ENCODE data around the gene KCNJ5. TPM values are rescaled to one million over a fixed set of nuclear protein-coding genes. Genes with fewer than 3 reads are reported as not detected.

KCNJ5 gene
- total RNA-seq, 1 experiment from 2014 or later, result not detected

- Histone ChIP-seq H2AFZ (ENCODE audit: low read length) (no peak overlapping the region), H4K20me1 (ENCODE audit: insufficient read depth, low read depth, low read length) (no peaks in the 10 kb centered on the region)
These were observed 40.5 kb downstream of the KCNJ5 start for GRCh38 chr11:128931668-128932067.

GRCh38 chr11:128933481-128934178 is 42.5 kb downstream of the KCNJ5 start:
- no peak for DNase-seq
- H3K36me3 ChIP-seq (ENCODE audit: insufficient read depth, low read length), result no peaks in the 10 kb centered on the region
- H3K9ac ChIP-seq (ENCODE audit: low read length), result no peak overlapping the region

More at GRCh38 chr11:128931668-128932067, 40.5 kb downstream of the KCNJ5 start:
- no peak overlapping the region for H3K27ac ChIP-seq (ENCODE audit: low read length)
- H3K4me1 ChIP-seq (ENCODE audit: low read length), result peaks cover 3% of the 10 kb centered on the region; the same call in 1 of the 2 replicates
- no peaks in the 10 kb centered on the region for H3K9me2 ChIP-seq (replicated peaks; ENCODE audit: insufficient read depth, low read length)
- no peaks in the 10 kb centered on the region for H3K27me3 ChIP-seq (ENCODE audit: low read length)
- no peak overlapping the region for H3K9ac ChIP-seq (ENCODE audit: low read length)
- DNase-seq, result no peak
- H3K79me2 ChIP-seq (ENCODE audit: low read length), result no peaks in the 10 kb centered on the region
- H3K4me2 ChIP-seq (ENCODE audit: low read depth, low read length, poor library complexity, severe bottlenecking), result no peak overlapping the region
- no peaks in the 10 kb centered on the region for H3K9me3 ChIP-seq (ENCODE audit: low read length)
- no peak overlapping the region for H3K4me3 ChIP-seq (ENCODE audit: low read length)
- no peaks in the 10 kb centered on the region for H3K36me3 ChIP-seq (ENCODE audit: insufficient read depth, low read length)

GRCh38 chr11:128934351-128934750 is 43.2 kb downstream of the KCNJ5 start:
- Histone ChIP-seq H2AFZ (ENCODE audit: low read length) (no peak overlapping the region), H3K4me1 (ENCODE audit: low read length) (no peaks in the 10 kb centered on the region), H3K9ac (ENCODE audit: low read length) (no peak overlapping the region), H3K9me3 (ENCODE audit: low read length) (no peaks in the 10 kb centered on the region), H3K9me2 (replicated peaks; ENCODE audit: insufficient read depth, low read length) (no peaks in the 10 kb centered on the region), H3K27ac (ENCODE audit: low read length) (no peak overlapping the region), H3K4me2 (ENCODE audit: low read depth, low read length, poor library complexity, severe bottlenecking) (no peak overlapping the region), H3K4me3 (ENCODE audit: low read length) (no peak overlapping the region), H3K27me3 (ENCODE audit: low read length) (no peaks in the 10 kb centered on the region), H4K20me1 (ENCODE audit: insufficient read depth, low read depth, low read length) (no peaks in the 10 kb centered on the region), H3K36me3 (ENCODE audit: insufficient read depth, low read length) (no peaks in the 10 kb centered on the region), H3K79me2 (ENCODE audit: low read length) (no peaks in the 10 kb centered on the region)
- no peak for DNase-seq

More at GRCh38 chr11:128933481-128934178, 42.5 kb downstream of the KCNJ5 start:
- no peaks in the 10 kb centered on the region for H3K79me2 ChIP-seq (ENCODE audit: low read length)
- no peak overlapping the region for H3K4me2 ChIP-seq (ENCODE audit: low read depth, low read length, poor library complexity, severe bottlenecking)
- H3K9me3 ChIP-seq (ENCODE audit: low read length), result no peaks in the 10 kb centered on the region
- no peaks in the 10 kb centered on the region for H3K27me3 ChIP-seq (ENCODE audit: low read length)
- no peaks in the 10 kb centered on the region for H3K4me1 ChIP-seq (ENCODE audit: low read length)
- H3K4me3 ChIP-seq (ENCODE audit: low read length), result no peak overlapping the region
- no peak overlapping the region for H3K27ac ChIP-seq (ENCODE audit: low read length)
- no peaks in the 10 kb centered on the region for H3K9me2 ChIP-seq (replicated peaks; ENCODE audit: insufficient read depth, low read length)
- H4K20me1 ChIP-seq (ENCODE audit: insufficient read depth, low read depth, low read length), result no peaks in the 10 kb centered on the region
- H2AFZ ChIP-seq (ENCODE audit: low read length), result no peak overlapping the region

GRCh38 chr11:128934926-128935325 is 43.8 kb downstream of the KCNJ5 start:
- H3K4me2 ChIP-seq (ENCODE audit: low read depth, low read length, poor library complexity, severe bottlenecking), result no peak overlapping the region
- H3K79me2 ChIP-seq (ENCODE audit: low read length), result no peaks in the 10 kb centered on the region
- no peak overlapping the region for H2AFZ ChIP-seq (ENCODE audit: low read length)
- no peaks in the 10 kb centered on the region for H3K4me1 ChIP-seq (ENCODE audit: low read length)
- no peak overlapping the region for H3K9ac ChIP-seq (ENCODE audit: low read length)
- H4K20me1 ChIP-seq (ENCODE audit: insufficient read depth, low read depth, low read length), result no peaks in the 10 kb centered on the region
- H3K9me3 ChIP-seq (ENCODE audit: low read length), result no peaks in the 10 kb centered on the region
- H3K27me3 ChIP-seq (ENCODE audit: low read length), result no peaks in the 10 kb centered on the region
- no peak for DNase-seq
- H3K27ac ChIP-seq (ENCODE audit: low read length), result no peak overlapping the region
- H3K36me3 ChIP-seq (ENCODE audit: insufficient read depth, low read length), result no peaks in the 10 kb centered on the region
- H3K4me3 ChIP-seq (ENCODE audit: low read length), result no peak overlapping the region
- no peaks in the 10 kb centered on the region for H3K9me2 ChIP-seq (replicated peaks; ENCODE audit: insufficient read depth, low read length)

- H4K20me1 ChIP-seq (ENCODE audit: insufficient read depth, low read depth, low read length), result no peaks in the 10 kb centered on the region
- DNase-seq, result no peak
- H3K27me3 ChIP-seq (ENCODE audit: low read length), result no peaks in the 10 kb centered on the region
- H3K79me2 ChIP-seq (ENCODE audit: low read length), result no peaks in the 10 kb centered on the region
- no peaks in the 10 kb centered on the region for H3K9me3 ChIP-seq (ENCODE audit: low read length)
- H3K36me3 ChIP-seq (ENCODE audit: insufficient read depth, low read length), result no peaks in the 10 kb centered on the region
- no peak overlapping the region for H3K4me3 ChIP-seq (ENCODE audit: low read length)
- H3K4me2 ChIP-seq (ENCODE audit: low read depth, low read length, poor library complexity, severe bottlenecking), result no peak overlapping the region
- H3K9me2 ChIP-seq (replicated peaks; ENCODE audit: insufficient read depth, low read length), result no peaks in the 10 kb centered on the region
- no peak overlapping the region for H3K9ac ChIP-seq (ENCODE audit: low read length)
- no peaks in the 10 kb centered on the region for H3K4me1 ChIP-seq (ENCODE audit: low read length)
- H2AFZ ChIP-seq (ENCODE audit: low read length), result no peak overlapping the region
- H3K27ac ChIP-seq (ENCODE audit: low read length), result no peak overlapping the region
These were observed 45.6 kb downstream of the KCNJ5 start for GRCh38 chr11:128936606-128937251.

- H3K4me2 ChIP-seq (ENCODE audit: low read depth, low read length, poor library complexity, severe bottlenecking), result no peak overlapping the region
- H3K27ac ChIP-seq (ENCODE audit: low read length), result no peak overlapping the region
- H4K20me1 ChIP-seq (ENCODE audit: insufficient read depth, low read depth, low read length), result no peaks in the 10 kb centered on the region
- H3K9me2 ChIP-seq (replicated peaks; ENCODE audit: insufficient read depth, low read length), result no peaks in the 10 kb centered on the region
- no peaks in the 10 kb centered on the region for H3K4me1 ChIP-seq (ENCODE audit: low read length)
- no peaks in the 10 kb centered on the region for H3K79me2 ChIP-seq (ENCODE audit: low read length)
- H3K9me3 ChIP-seq (ENCODE audit: low read length), result no peaks in the 10 kb centered on the region
- H2AFZ ChIP-seq (ENCODE audit: low read length), result no peak overlapping the region
- no peak overlapping the region for H3K4me3 ChIP-seq (ENCODE audit: low read length)
- DNase-seq, result no peak
- no peaks in the 10 kb centered on the region for H3K27me3 ChIP-seq (ENCODE audit: low read length)
- no peak overlapping the region for H3K9ac ChIP-seq (ENCODE audit: low read length)
- H3K36me3 ChIP-seq (ENCODE audit: insufficient read depth, low read length), result no peaks in the 10 kb centered on the region
These were observed 46.3 kb downstream of the KCNJ5 start for GRCh38 chr11:128937480-128937879.

- Histone ChIP-seq H2AFZ (ENCODE audit: low read length) (no peak overlapping the region), H3K9me3 (ENCODE audit: low read length) (no peaks in the 10 kb centered on the region), H3K79me2 (ENCODE audit: low read length) (no peaks in the 10 kb centered on the region), H3K9ac (ENCODE audit: low read length) (no peak overlapping the region), H3K27ac (ENCODE audit: low read length) (no peak overlapping the region), H3K4me2 (ENCODE audit: low read depth, low read length, poor library complexity, severe bottlenecking) (no peak overlapping the region), H3K4me1 (ENCODE audit: low read length) (no peaks in the 10 kb centered on the region), H3K9me2 (replicated peaks; ENCODE audit: insufficient read depth, low read length) (no peaks in the 10 kb centered on the region), H3K4me3 (ENCODE audit: low read length) (no peak overlapping the region), H3K27me3 (ENCODE audit: low read length) (no peaks in the 10 kb centered on the region), H4K20me1 (ENCODE audit: insufficient read depth, low read depth, low read length) (no peaks in the 10 kb centered on the region), H3K36me3 (ENCODE audit: insufficient read depth, low read length) (no peaks in the 10 kb centered on the region)
- DNase-seq, result no peak
These were observed 47.2 kb downstream of the KCNJ5 start for GRCh38 chr11:128938156-128938885.

- Histone ChIP-seq H3K4me1 (ENCODE audit: low read length) (no peaks in the 10 kb centered on the region), H2AFZ (ENCODE audit: low read length) (no peak overlapping the region), H3K27ac (ENCODE audit: low read length) (no peak overlapping the region), H3K4me3 (ENCODE audit: low read length) (no peak overlapping the region), H3K9me2 (replicated peaks; ENCODE audit: insufficient read depth, low read length) (no peaks in the 10 kb centered on the region), H3K79me2 (ENCODE audit: low read length) (no peaks in the 10 kb centered on the region), H3K4me2 (ENCODE audit: low read depth, low read length, poor library complexity, severe bottlenecking) (no peak overlapping the region), H4K20me1 (ENCODE audit: insufficient read depth, low read depth, low read length) (no peaks in the 10 kb centered on the region), H3K27me3 (ENCODE audit: low read length) (no peaks in the 10 kb centered on the region), H3K36me3 (ENCODE audit: insufficient read depth, low read length) (no peaks in the 10 kb centered on the region), H3K9me3 (ENCODE audit: low read length) (no peaks in the 10 kb centered on the region), H3K9ac (ENCODE audit: low read length) (no peak overlapping the region)
- DNase-seq, result no peak
These were observed 48.4 kb downstream of the KCNJ5 start for GRCh38 chr11:128939591-128939990.
